ENCODE data around the gene ALK. TPM values are rescaled to one million over a fixed set of nuclear protein-coding genes. Genes with fewer than 3 reads are reported as not detected.

The ALK gene
- total and polyA plus RNA-seq, 7 experiments from 2014 or later = 0.13 TPM; not detected in 6

DNA sequence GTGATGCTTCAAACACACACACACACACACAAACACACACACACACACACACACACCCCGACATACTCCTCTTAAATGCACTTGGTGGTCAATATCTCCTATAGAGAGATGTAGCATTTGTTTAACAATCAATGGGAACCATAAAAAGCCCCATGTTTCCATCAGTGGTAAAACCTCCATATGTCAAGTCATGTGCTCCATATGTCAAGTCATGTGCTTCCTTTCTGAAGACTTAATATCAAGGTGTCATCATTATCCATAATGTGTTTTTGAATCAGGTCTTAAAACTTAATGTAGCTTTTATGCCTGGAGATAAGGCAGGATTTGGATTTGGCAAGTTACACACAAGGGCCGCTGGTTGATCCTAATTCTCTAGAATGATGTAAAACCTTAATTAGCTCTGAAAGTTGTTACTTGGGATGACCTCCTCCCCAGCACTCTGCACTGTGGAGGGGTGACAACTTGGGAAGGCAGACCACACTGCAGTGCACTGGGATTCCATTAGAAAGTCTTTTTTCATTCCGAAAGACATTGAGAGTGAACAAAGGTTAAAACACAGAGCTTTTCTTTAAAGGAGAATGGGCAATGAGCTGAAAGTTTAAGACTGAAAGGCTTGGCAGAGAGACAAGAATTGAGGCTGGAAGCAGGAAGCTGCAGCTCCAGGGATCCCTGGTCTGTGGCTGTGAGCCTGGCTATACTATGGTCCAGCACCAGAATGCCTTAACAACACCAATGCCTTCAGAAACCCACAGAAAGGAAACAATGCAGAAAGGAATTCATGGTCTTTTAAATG is 26.4 kb downstream of the ALK start:
- intact Hi-C loops (cut with micrococcal nuclease) = no loop called here
- ATAC-seq (no peak), DNase-seq (no peak)
- H3K4me1 ChIP-seq (ENCODE audit: control insufficient read depth in 2 of 2, insufficient read depth in 2 of 2, low read length in 2 of 2) = no peaks in the 10 kb centered on the region
- H3K9me3 Mint-ChIP-seq = peaks cover 0 to 2% (median 0%) of the 10 kb centered on the region in 11 donors
- H3K27ac ChIP-seq (ENCODE audit: low read depth, low read length) = no peak overlapping the region
- no peak overlapping the region for H3K4me3 Mint-ChIP-seq
- H3K36me3 ChIP-seq (ENCODE audit: control insufficient read depth in 2 of 3, insufficient read depth in 3 of 3, low read length in 3 of 3) = no peaks in the 10 kb centered on the region
- peaks cover 2 to 53% (median 36%) of the 10 kb centered on the region in 5 donors for H3K27me3 Mint-ChIP-seq
- no peaks in the 10 kb centered on the region for H3K27me3 ChIP-seq (ENCODE audit: control insufficient read depth in 2 of 2, insufficient read depth in 2 of 2, low read length in 2 of 2)
- no peak overlapping the region for H3K27ac Mint-ChIP-seq
- ChIA-PET CTCF (no interaction called here), POLR2A (no interaction called here)
- H3K4me3 ChIP-seq (ENCODE audit: low read length) = no peak overlapping the region
- H3K9me3 ChIP-seq (ENCODE audit: control insufficient read depth in 2 of 3, low read length in 3 of 3) = no peaks in the 10 kb centered on the region
- H3K4me1 Mint-ChIP-seq = no peaks in the 10 kb centered on the region
- H3K36me3 Mint-ChIP-seq = peaks cover 0 to 5% (median 0%) of the 10 kb centered on the region in 5 donors

DNA sequence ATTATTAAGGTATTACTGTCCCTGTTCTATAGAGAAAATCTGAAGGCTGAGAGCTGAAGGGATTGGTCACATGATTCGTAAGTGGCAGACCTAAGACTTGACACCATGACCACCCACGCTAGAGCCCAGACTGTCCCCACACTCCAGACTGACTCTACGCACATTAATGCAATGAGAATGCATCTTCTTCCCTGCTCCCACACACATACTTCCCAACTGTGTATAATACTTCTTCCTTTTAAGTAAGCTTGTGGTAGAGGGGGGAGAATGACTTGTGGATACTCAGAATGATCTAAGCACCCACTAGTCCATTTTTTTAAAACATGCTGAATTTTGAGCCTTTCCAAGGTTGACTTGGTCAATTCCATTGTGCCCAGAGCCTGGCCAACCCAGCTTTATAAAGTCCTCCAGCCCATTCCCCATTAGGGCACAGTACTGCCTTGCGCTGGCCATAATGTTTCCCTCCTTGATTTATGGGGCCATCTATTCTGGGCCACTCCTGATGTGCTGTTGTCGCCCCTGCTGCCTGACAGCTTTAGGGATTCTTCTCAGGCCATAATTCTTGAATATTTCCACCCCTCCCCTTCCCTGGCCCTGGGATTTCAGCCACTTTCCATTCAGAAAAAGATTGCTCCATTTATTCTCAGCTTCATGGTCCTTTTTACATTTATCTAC is 28.7 kb downstream of the ALK start:
- H3K36me3 Mint-ChIP-seq = peaks cover 0 to 2% (median 0%) of the 10 kb centered on the region in 5 donors
- CTCF ChIA-PET = no interaction called here

DNA sequence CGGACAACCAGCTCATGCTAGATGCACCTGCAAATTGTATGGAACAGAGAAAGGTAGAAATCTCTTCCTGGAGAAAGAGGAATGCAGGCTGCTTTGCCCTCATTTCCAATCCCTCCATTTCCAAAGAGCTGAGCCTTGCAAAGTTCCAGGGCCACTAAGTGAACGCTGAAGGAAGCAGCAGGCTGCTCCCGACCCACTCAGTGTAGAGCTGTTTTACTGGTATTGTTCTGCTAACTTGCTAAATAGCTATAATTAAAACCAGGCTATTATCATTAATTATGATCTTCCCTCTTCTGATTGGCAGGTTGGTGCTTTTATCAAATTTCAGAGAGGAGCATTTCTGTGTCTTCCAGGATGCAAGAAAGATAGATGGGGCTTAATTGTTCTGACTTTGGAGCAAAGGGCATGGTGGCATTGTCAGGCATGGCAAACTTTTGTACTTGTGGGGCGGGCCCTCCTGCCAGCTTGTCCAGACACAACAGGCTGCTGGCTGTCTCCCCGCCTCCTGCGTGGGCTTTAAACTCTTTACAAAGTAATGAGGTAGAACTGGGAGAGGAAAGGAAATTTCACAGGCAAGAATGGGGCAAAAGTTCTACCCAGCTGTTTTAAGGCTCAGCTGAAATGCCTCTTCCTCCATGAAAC is 40.2 kb downstream of the ALK start:
- peaks cover 0 to 15% (median 3%) of the 10 kb centered on the region in 11 donors for H3K9me3 Mint-ChIP-seq
- no peak overlapping the region for H3K27ac ChIP-seq (ENCODE audit: low read depth, low read length)
- CTCF ChIA-PET = no interaction called here
- no peak overlapping the region for H3K4me3 Mint-ChIP-seq
- ATAC-seq (no peak), DNase-seq (no peak)
- H3K4me1 Mint-ChIP-seq = no peaks in the 10 kb centered on the region
- no peaks in the 10 kb centered on the region for H3K9me3 ChIP-seq (ENCODE audit: control insufficient read depth in 2 of 3, low read length in 3 of 3)
- H3K27me3 ChIP-seq (ENCODE audit: control insufficient read depth in 2 of 2, insufficient read depth in 2 of 2, low read length in 2 of 2) = no peaks in the 10 kb centered on the region
- peaks cover 4 to 31% (median 17%) of the 10 kb centered on the region in 5 donors for H3K27me3 Mint-ChIP-seq
- no peaks in the 10 kb centered on the region for H3K36me3 ChIP-seq (ENCODE audit: control insufficient read depth in 2 of 3, insufficient read depth in 3 of 3, low read length in 3 of 3)
- H3K36me3 Mint-ChIP-seq = no peaks in the 10 kb centered on the region
- no peaks in the 10 kb centered on the region for H3K4me1 ChIP-seq (ENCODE audit: control insufficient read depth in 2 of 2, insufficient read depth in 2 of 2, low read length in 2 of 2)
- intact Hi-C loops (cut with micrococcal nuclease) = no loop called here
- H3K27ac Mint-ChIP-seq = no peak overlapping the region
- POLR2A ChIA-PET = no interaction called here
- H3K4me3 ChIP-seq (ENCODE audit: low read length) = no peak overlapping the region

More for the DNA sequence above, 28.7 kb downstream of the ALK start:
- Mint-ChIP-seq H3K9me3 (peaks cover 0 to 2% (median 0%) of the 10 kb centered on the region in 11 donors), H3K27ac (no peak overlapping the region), H3K4me3 (no peak overlapping the region), H3K4me1 (no peaks in the 10 kb centered on the region), H3K27me3 (peaks cover 2 to 41% (median 29%) of the 10 kb centered on the region in 5 donors)
- POLR2A ChIA-PET = no interaction called here
- Histone ChIP-seq H3K27me3 (ENCODE audit: control insufficient read depth in 2 of 2, insufficient read depth in 2 of 2, low read length in 2 of 2) (no peaks in the 10 kb centered on the region), H3K9me3 (ENCODE audit: control insufficient read depth in 2 of 3, low read length in 3 of 3) (no peaks in the 10 kb centered on the region), H3K36me3 (ENCODE audit: control insufficient read depth in 2 of 3, insufficient read depth in 3 of 3, low read length in 3 of 3) (no peaks in the 10 kb centered on the region), H3K4me1 (ENCODE audit: control insufficient read depth in 2 of 2, insufficient read depth in 2 of 2, low read length in 2 of 2) (no peaks in the 10 kb centered on the region), H3K4me3 (ENCODE audit: low read length) (no peak overlapping the region), H3K27ac (ENCODE audit: low read depth, low read length) (no peak overlapping the region)
- DNase-seq = no peak
- ATAC-seq = no peak
- intact Hi-C loops (cut with micrococcal nuclease) = no loop called here

DNA sequence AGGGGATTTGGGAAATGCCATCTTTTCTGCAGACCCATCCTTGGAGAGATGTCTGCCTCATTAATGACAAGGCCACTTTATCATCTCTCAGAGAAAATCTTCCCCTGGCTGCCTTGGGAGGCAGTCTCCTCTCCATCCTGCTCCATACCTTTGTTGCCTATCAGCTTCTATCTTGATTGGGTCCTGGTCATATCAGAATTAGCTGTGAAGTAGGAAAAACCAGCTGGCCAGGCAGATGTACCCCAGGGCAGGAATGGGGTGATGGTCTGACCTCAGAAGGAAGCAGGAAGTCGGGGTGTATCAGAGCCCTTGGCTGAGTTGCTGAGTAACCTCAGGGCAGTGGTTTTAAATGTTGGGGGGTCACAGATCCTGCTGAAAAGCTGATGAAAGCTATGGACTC is 41.3 kb downstream of the ALK start:
- no peaks in the 10 kb centered on the region for H3K36me3 ChIP-seq (ENCODE audit: control insufficient read depth in 2 of 3, insufficient read depth in 3 of 3, low read length in 3 of 3)
- ChIA-PET CTCF (no interaction called here), POLR2A (no interaction called here)
- no peaks in the 10 kb centered on the region for H3K27me3 ChIP-seq (ENCODE audit: control insufficient read depth in 2 of 2, insufficient read depth in 2 of 2, low read length in 2 of 2)
- no peaks in the 10 kb centered on the region for H3K4me1 ChIP-seq (ENCODE audit: control insufficient read depth in 2 of 2, insufficient read depth in 2 of 2, low read length in 2 of 2)
- peaks cover 0 to 15% (median 1%) of the 10 kb centered on the region in 11 donors for H3K9me3 Mint-ChIP-seq
- no peak overlapping the region for H3K27ac ChIP-seq (ENCODE audit: low read depth, low read length)
- ATAC-seq (no peak), DNase-seq (no peak)
- intact Hi-C loops (cut with micrococcal nuclease) = no loop called here
- H3K27me3 Mint-ChIP-seq = peaks cover under 1 to 28% (median 17%) of the 10 kb centered on the region in 5 donors
- H3K4me1 Mint-ChIP-seq = no peaks in the 10 kb centered on the region
- no peak overlapping the region for H3K4me3 Mint-ChIP-seq
- H3K9me3 ChIP-seq (ENCODE audit: control insufficient read depth in 2 of 3, low read length in 3 of 3) = no peaks in the 10 kb centered on the region
- no peak overlapping the region for H3K27ac Mint-ChIP-seq
- no peak overlapping the region for H3K4me3 ChIP-seq (ENCODE audit: low read length)
- no peaks in the 10 kb centered on the region for H3K36me3 Mint-ChIP-seq

DNA sequence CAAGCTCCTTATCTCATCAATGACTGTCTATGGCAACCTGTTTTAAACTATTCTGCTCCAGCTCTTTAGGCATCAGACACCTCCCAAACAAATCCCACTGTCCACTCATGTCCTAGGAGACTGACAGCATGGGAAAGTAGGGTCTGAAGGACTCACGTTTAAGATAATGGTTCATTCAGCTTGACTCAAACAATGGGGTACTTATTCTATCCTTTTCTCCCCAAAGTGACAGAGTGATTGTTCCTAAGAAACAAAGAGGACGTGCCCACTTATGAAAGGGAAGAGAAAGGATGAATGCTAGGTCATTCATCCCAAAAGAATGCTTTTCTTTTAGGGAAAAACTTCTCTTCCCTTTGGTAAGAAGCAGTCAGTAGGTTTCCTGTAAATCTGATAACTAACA is 41.9 kb downstream of the ALK start:
- no peak for ATAC-seq
- POLR2A ChIA-PET = no interaction called here

DNA sequence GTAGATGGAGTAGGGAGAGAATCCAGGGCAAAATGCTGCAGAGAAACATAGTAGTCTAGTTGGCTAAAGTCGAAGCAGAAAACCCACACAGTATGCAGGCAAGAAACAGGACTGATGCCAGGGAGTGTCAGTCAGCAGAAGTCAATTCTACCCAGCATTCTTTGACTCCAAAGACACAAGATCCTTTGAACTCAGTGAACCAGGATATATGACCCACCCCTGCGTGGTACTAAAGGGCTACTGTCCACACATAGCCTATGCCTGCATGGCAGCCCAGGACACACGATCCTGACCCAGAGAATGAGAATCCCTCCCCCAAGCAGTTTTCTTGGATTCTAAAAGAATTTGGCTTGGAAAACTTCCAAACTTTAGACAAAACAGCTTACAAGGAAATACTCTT is 42.5 kb downstream of the ALK start:
- intact Hi-C loops (cut with micrococcal nuclease) = no loop called here
- Histone ChIP-seq H3K4me3 (ENCODE audit: low read length) (no peak overlapping the region), H3K27me3 (ENCODE audit: control insufficient read depth in 2 of 2, insufficient read depth in 2 of 2, low read length in 2 of 2) (no peaks in the 10 kb centered on the region), H3K36me3 (ENCODE audit: control insufficient read depth in 2 of 3, insufficient read depth in 3 of 3, low read length in 3 of 3) (no peaks in the 10 kb centered on the region), H3K9me3 (ENCODE audit: control insufficient read depth in 2 of 3, low read length in 3 of 3) (no peaks in the 10 kb centered on the region), H3K4me1 (ENCODE audit: control insufficient read depth in 2 of 2, insufficient read depth in 2 of 2, low read length in 2 of 2) (no peaks in the 10 kb centered on the region), H3K27ac (ENCODE audit: low read depth, low read length) (no peak overlapping the region)
- Mint-ChIP-seq H3K36me3 (no peaks in the 10 kb centered on the region), H3K27me3 (peaks cover 0 to 28% (median 17%) of the 10 kb centered on the region in 5 donors), H3K9me3 (peaks cover 0 to 8% (median 0%) of the 10 kb centered on the region in 11 donors), H3K4me1 (no peaks in the 10 kb centered on the region), H3K4me3 (no peak overlapping the region), H3K27ac (no peak overlapping the region)
- no peak for DNase-seq
- no peak for ATAC-seq
- CTCF ChIA-PET = no interaction called here
- POLR2A ChIA-PET = no interaction called here

More for the DNA sequence above, 41.9 kb downstream of the ALK start:
- no peaks in the 10 kb centered on the region for H3K9me3 ChIP-seq (ENCODE audit: control insufficient read depth in 2 of 3, low read length in 3 of 3)
- no peaks in the 10 kb centered on the region for H3K36me3 Mint-ChIP-seq
- no peak overlapping the region for H3K4me3 Mint-ChIP-seq
- H3K27me3 Mint-ChIP-seq = peaks cover 0 to 28% (median 17%) of the 10 kb centered on the region in 5 donors
- no peaks in the 10 kb centered on the region for H3K4me1 ChIP-seq (ENCODE audit: control insufficient read depth in 2 of 2, insufficient read depth in 2 of 2, low read length in 2 of 2)
- H3K36me3 ChIP-seq (ENCODE audit: control insufficient read depth in 2 of 3, insufficient read depth in 3 of 3, low read length in 3 of 3) = no peaks in the 10 kb centered on the region
- CTCF ChIA-PET = no interaction called here
- peaks cover 0 to 12% (median 1%) of the 10 kb centered on the region in 11 donors for H3K9me3 Mint-ChIP-seq
- H3K27ac Mint-ChIP-seq = no peak overlapping the region
- no peak for DNase-seq
- no peak overlapping the region for H3K4me3 ChIP-seq (ENCODE audit: low read length)
- H3K27ac ChIP-seq (ENCODE audit: low read depth, low read length) = no peak overlapping the region
- H3K4me1 Mint-ChIP-seq = no peaks in the 10 kb centered on the region
- H3K27me3 ChIP-seq (ENCODE audit: control insufficient read depth in 2 of 2, insufficient read depth in 2 of 2, low read length in 2 of 2) = no peaks in the 10 kb centered on the region
- intact Hi-C loops (cut with micrococcal nuclease) = no loop called here

All from naive thymus-derived CD4-positive, alpha-beta T cell (primary cell).